ENCODE results near the gene NCOA1. TPM values are rescaled to one million over a fixed set of nuclear protein-coding genes. Genes with fewer than 3 reads are reported as not detected.

Gene NCOA1
- total RNA-seq, 1 donor from 2014 or later, result 48.4 TPM

GRCh38 chr2:24485197-24485596 is 5.9 kb upstream of the NCOA1 start:
- Histone ChIP-seq H3K4me3 (no peak overlapping the region), H3K4me1 (peaks cover 7% of the 10 kb centered on the region), H3K9me3 (no peaks in the 10 kb centered on the region), H3K36me3 (no peaks in the 10 kb centered on the region), H3K27ac (no peak overlapping the region), H3K27me3 (no peaks in the 10 kb centered on the region)
- no peak for TF ChIP-seq POLR2AphosphoS5 (IDR thresholded peaks at IDR 0.05; ENCODE audit: insufficient read depth in 1 of 2, low read depth in 1 of 2)
- TF ChIP-seq POLR2A (IDR thresholded peaks at IDR 0.05), result no peak
- no peak for TF ChIP-seq CTCF (IDR thresholded peaks at IDR 0.05)
- intact Hi-C loops (cut with DNase I), result no loop called here
- DNase-seq (ENCODE audit: extremely low spot score in 2 of 2), result no peak

GRCh38 chr2:24486636-24487205 is 4.3 kb upstream of the NCOA1 start:
- no peak overlapping the region for H3K27ac ChIP-seq
- TF ChIP-seq CTCF (IDR thresholded peaks at IDR 0.05) (no peak), POLR2AphosphoS5 (IDR thresholded peaks at IDR 0.05; ENCODE audit: insufficient read depth in 1 of 2, low read depth in 1 of 2) (no peak), POLR2A (IDR thresholded peaks at IDR 0.05) (no peak)
- no peak for DNase-seq (ENCODE audit: extremely low spot score in 2 of 2)
- H3K9me3 ChIP-seq, result no peaks in the 10 kb centered on the region
- intact Hi-C loops (cut with DNase I), result no loop called here
- no peak overlapping the region for H3K4me3 ChIP-seq
- H3K36me3 ChIP-seq, result no peaks in the 10 kb centered on the region
- no peaks in the 10 kb centered on the region for H3K27me3 ChIP-seq
- peaks cover 12% of the 10 kb centered on the region for H3K4me1 ChIP-seq

GRCh38 chr2:24489465-24490180 is 1.4 kb upstream of the NCOA1 start:
- TF ChIP-seq POLR2A (IDR thresholded peaks at IDR 0.05) (no peak), CTCF (IDR thresholded peaks at IDR 0.05) (no peak), POLR2AphosphoS5 (IDR thresholded peaks at IDR 0.05; ENCODE audit: insufficient read depth in 1 of 2, low read depth in 1 of 2) (no peak)
- Histone ChIP-seq H3K27me3 (no peaks in the 10 kb centered on the region), H3K9me3 (no peaks in the 10 kb centered on the region), H3K4me3 (peak overlapping the region; percentile 85 to 88), H3K27ac (peak overlapping the region; percentile 94), H3K4me1 (peaks cover 35% of the 10 kb centered on the region), H3K36me3 (no peaks in the 10 kb centered on the region)
- no peak for DNase-seq (ENCODE audit: extremely low spot score in 2 of 2)
- intact Hi-C loops (cut with DNase I), result loop anchor here (10.0 kb wide), 1 partner anchor 55 kb away; no protein-coding TSS in a partner anchor

- no peak for DNase-seq (ENCODE audit: extremely low spot score in 2 of 2)
- no peaks in the 10 kb centered on the region for H3K36me3 ChIP-seq
- intact Hi-C loops (cut with DNase I), result loop anchor here (10.0 kb wide), 1 partner anchor 55 kb away; no protein-coding TSS in a partner anchor
- H3K27me3 ChIP-seq, result no peaks in the 10 kb centered on the region
- H3K9me3 ChIP-seq, result no peaks in the 10 kb centered on the region
- H3K4me3 ChIP-seq, result peak overlapping the region; percentile 85 to 88
- H3K27ac ChIP-seq, result peak overlapping the region; percentile 94
- TF ChIP-seq CTCF (IDR thresholded peaks at IDR 0.05) (no peak), POLR2AphosphoS5 (IDR thresholded peaks at IDR 0.05; ENCODE audit: insufficient read depth in 1 of 2, low read depth in 1 of 2) (no peak), POLR2A (IDR thresholded peaks at IDR 0.05) (no peak)
- H3K4me1 ChIP-seq, result peaks cover 41% of the 10 kb centered on the region
These were observed 819 bp upstream of the NCOA1 start for GRCh38 chr2:24490181-24490689.

Data from vagina (tissue), 2 donors.